HG02981 (cell line): Measurements from ENCODE around the gene MAGEA9B.
"Not testable (repeated sequence)": the region's sequence is repeated elsewhere in the genome, so short reads cannot be mapped to it uniquely, and the experiment has no call there.

ENCODE experiments used
- ATAC-seq: cut with Tn5 transposase; IDR thresholded peaks from one replicate; pipeline ENCODE4 v1.9.1; 2021; ENCODE audit warnings: mild to moderate bottlenecking, moderate library complexity; ENCODE audit not compliant: unreplicated experiment

The MAGEA9B gene

DNA sequence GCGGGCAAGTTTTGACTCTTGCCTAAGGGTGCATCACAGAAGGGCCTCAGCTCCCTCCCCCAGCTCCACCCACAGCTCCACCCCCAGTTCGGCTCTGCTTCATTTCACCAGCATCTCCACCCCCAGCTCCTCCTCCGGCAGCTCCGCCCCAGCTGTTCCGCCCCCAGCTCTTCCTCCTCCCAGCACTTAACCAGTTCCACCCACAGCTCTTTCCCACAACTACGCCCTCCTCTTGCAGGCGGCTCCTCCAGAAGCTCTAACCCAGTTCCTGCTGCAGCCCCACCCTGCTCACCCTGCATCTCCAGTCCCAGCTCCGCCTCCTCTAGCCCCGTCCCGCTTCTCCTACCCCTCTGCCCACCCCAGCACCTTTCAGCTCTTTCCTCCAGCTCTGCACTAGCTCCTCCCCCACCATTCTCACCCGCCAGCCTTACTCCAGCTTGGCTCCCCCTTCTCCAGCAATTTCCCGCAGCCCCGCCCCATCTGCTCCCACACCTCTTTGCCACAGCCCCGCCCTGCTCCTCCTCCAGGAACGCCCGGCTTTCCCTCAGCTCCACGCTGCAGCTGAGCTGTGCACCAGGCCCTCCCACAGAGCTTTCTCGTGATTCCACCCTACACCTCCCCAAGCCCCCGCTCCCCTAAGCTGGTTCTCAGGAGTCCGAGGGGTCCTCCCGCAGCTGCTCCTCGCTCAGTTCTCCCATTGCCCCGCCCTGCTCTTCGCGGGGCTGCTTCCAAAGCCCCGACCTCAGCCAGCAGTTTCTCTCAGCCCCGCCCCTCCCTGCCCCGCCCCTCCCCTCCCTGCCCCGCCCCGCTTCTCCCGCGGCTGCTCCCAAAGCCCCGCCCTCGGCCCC lies 47.8 kb downstream of the MAGEA9B start:
- ATAC-seq: peak; percentile 43

DNA sequence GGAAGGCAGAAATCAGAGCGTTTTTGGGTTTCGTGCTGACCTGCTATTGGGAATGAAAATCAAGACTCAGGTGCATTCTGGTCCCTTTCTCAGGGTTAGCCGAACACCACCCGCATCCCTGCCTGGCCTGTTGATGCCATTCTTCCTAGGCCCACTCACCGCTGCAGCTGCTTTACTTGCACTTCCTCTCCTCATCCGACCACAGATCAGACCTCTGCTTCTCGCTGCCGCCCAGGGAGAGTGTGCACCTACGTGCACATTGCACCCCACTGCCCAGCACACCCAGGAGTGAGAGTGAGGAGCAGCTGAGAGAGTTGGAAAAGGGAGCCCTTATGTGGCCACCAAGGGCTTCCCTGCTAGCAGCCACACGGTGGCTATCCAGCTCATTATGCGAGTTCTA lies 49.8 kb downstream of the MAGEA9B start:
- ATAC-seq: not testable (repeated sequence)

DNA sequence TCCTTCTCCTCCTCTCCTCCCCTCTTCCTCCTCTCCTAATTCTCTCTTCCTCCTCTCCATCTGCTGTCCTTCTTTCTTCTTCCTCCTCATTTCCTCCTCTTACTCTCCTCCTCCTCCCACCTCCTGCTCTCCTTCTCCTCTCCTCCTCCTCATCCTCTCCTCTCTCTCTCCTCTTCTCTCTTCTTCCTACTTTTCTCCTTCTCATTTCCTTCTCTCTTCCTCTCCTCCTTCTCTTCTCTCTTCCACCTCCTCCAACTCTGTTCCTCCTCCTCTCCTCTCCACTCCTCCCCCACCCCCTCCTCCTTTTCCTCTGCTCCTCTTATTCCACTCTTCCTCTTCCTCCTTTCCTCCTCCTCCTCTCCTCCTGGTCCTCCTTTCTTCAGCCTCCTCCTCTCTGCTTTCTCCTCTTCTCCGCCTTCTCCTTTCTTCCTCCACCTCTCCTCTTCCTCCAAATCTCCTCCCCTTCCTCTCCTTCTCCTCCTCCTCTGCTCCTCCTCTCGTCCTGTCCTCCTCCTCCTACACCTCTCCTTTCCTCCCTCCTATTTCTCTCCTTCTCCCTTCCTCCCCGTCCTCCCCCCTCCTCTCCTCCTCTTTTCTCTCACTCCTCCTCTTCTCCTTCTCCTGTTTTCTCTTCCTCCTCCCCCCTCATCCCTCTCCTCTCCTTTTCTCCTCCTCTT lies 52.2 kb downstream of the MAGEA9B start:
- not testable (repeated sequence) for ATAC-seq

DNA sequence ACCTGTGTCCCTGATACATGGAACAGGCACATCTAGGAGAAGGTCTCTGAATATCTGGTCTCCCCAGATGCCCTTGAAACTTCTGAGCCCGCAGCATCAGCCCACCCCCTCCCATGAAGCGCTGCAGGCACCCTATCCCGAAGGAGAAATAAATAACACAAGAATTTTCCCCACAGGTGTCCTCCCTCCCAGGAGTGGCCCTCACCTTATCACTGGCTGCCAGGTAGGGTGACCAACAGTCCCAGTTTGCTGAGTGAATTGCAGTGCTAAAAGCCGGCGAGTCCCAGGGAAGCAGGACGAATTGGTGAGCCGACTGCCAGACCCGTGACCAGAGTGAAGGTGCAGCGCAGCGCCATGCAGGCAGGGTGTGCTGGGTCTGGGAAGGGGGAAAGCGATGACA lies 53.3 kb downstream of the MAGEA9B start:
- ATAC-seq: not testable (repeated sequence)

DNA sequence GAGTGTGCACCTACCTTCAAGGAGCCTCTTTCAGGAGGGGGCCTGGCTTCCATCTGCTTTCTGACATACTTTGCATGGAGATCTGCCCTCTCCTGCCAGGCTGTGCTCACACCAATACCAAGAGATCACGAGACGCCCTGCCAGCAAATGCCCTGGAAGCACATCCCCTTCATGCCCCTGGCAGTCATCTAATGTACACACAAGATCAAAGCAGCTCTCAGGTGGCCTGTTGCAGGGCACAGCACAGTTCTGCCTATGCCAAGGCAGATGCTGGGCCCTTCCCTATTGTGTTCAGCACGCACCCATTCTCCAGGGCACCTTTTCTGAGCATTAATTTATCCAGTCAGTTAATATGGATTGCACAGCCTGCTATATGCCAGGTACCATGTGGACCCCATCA lies 54.4 kb downstream of the MAGEA9B start:
- not testable (repeated sequence) for ATAC-seq
